H1 (cell line): ENCODE measurements around the gene CCDC136. TPM values are rescaled to one million over a fixed set of nuclear protein-coding genes. Genes with fewer than 3 reads are reported as not detected.

Source experiments
- ASH2L ChIP-seq: fragments of 200-600, 300-600 bp; sonication (generic); IDR thresholded peaks from one replicate; pipeline ENCODE4 v1.7.1; 2017; ENCODE audit warnings: low read length
- CHD2 ChIP-seq: IDR thresholded peaks from 2 replicates; pipeline ENCODE4 v1.6.1; 2012; ENCODE audit warnings: low read length, improper control_type of control experiment
- FOSL1 ChIP-seq: IDR thresholded peaks from 2 replicates; pipeline ENCODE4 v1.6.1; 2011; ENCODE audit warnings: mild to moderate bottlenecking, low read depth, low read length, moderate library complexity; ENCODE audit not compliant: insufficient read depth
- KDM1A ChIP-seq: fragments of 200-600, 300-600 bp; sonication (generic); IDR thresholded peaks from 2 replicates; pipeline ENCODE4 v1.7.1; 2016; ENCODE audit warnings: mild to moderate bottlenecking, low read length, borderline replicate concordance
- KDM4A ChIP-seq: IDR thresholded peaks from one replicate; pipeline ENCODE4 v1.7.1; 2012; ENCODE audit warnings: low read depth, mild to moderate bottlenecking, moderate library complexity, low read length, inconsistent platforms; ENCODE audit not compliant: severe bottlenecking
- NRF1 ChIP-seq: IDR thresholded peaks from 2 replicates; pipeline ENCODE4 v1.6.1; 2011; ENCODE audit warnings: mild to moderate bottlenecking, low read depth, low read length, improper control_type of control experiment
- POLR2A ChIP-seq, 2 experiments: IDR thresholded peaks; 1 replicate in 1 of 2; 2 replicates in 1 of 2; pipeline ENCODE4 v1.6.1; 2011; ENCODE audit warnings: low read depth in 2 of 2, low read length in 2 of 2, mild to moderate bottlenecking in 2 of 2; ENCODE audit errors: control extremely low read depth in 1 of 2
- RBBP5 ChIP-seq: IDR thresholded peaks from 2 replicates; pipeline ENCODE4 v1.7.1; 2012; ENCODE audit warnings: low read depth, mild to moderate bottlenecking, inconsistent platforms, low read length, moderate library complexity, borderline replicate concordance
- TAF1 ChIP-seq: IDR thresholded peaks from 2 replicates; pipeline ENCODE4 v1.6.1; 2011; ENCODE audit warnings: mild to moderate bottlenecking, low read depth, low read length
- YY1 ChIP-seq: IDR thresholded peaks from 2 replicates; pipeline ENCODE4 v1.6.1; 2011; ENCODE audit warnings: low read depth, mild to moderate bottlenecking, low read length
- polyA plus RNA-seq, 7 experiments: library from polyadenylated mRNA; depleted of rRNA in 3 of 7; stranded (reverse) in 5 of 7; unstranded in 2 of 7; fragments of >200 nt in 5 of 7; fragments of 200-250 nt in 2 of 7; gene quantifications; 1 replicate in 5 of 7; 2 replicates in 1 of 7; 4 replicates in 1 of 7; pipeline versions ENCODE4 v1.2.1 to v1.2.3, GENCODE V29; 2011 to 2013; ENCODE audit warnings: missing spikeins in 2 of 7, mixed read lengths in 2 of 7
- total RNA-seq: library from RNA; stranded (reverse); fragmentation: NEBNext Ultra II Directional; extraction: Animal tissue kit (Norgen Biotek cat#: 25700); gene quantifications from 2 replicates; pipeline ENCODE4 v1.2.1, GENCODE V29; 2021
- TF ChIP-seq, protein P1 (sequence below): IDR thresholded peaks from 2 replicates; pipeline ENCODE4 v1.6.1; 2012; ENCODE audit warnings: inconsistent platforms

The CCDC136 gene
- total and polyA plus RNA-seq, 2 of the 8 experiments (the other 6 are each of a cell fraction or from before 2014, with no cell fraction given): 35.6 to 47.7 TPM

GRCh38 chr7:128791121-128791971, at the start of gene CCDC136 (continued):
- TF ChIP-seq RBBP5 (peak; percentile 62), KDM1A (peak; percentile 35; the same call in 1 of the 2 replicates), CHD2 (no peak), ASH2L (peak; percentile 88), FOSL1 (no peak), NRF1 (no peak), TAF1 (peak; percentile 54; the same call in 1 of the 2 replicates), YY1 (peak; percentile 40; the same call in 1 of the 2 replicates), POLR2A (IDR thresholded peaks at IDR 0.05; ENCODE audit: control extremely low read depth in 1 of 2, low read depth in 2 of 2, low read length in 2 of 2) (peak in 1 of 2 experiments; percentile 22; a peak in 1 of 3 replicates), KDM4A (peak; percentile 93)
- TF ChIP-seq, protein P1, sequence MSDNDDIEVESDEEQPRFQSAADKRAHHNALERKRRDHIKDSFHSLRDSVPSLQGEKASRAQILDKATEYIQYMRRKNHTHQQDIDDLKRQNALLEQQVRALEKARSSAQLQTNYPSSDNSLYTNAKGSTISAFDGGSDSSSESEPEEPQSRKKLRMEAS: no peak
